Measurements from ENCODE around the gene TPRN. TPM values are rescaled to one million over a fixed set of nuclear protein-coding genes. Genes with fewer than 3 reads are reported as not detected.

The TPRN gene
- total RNA-seq, 1 experiment from 2014 or later, result 24.9 TPM

DNA sequence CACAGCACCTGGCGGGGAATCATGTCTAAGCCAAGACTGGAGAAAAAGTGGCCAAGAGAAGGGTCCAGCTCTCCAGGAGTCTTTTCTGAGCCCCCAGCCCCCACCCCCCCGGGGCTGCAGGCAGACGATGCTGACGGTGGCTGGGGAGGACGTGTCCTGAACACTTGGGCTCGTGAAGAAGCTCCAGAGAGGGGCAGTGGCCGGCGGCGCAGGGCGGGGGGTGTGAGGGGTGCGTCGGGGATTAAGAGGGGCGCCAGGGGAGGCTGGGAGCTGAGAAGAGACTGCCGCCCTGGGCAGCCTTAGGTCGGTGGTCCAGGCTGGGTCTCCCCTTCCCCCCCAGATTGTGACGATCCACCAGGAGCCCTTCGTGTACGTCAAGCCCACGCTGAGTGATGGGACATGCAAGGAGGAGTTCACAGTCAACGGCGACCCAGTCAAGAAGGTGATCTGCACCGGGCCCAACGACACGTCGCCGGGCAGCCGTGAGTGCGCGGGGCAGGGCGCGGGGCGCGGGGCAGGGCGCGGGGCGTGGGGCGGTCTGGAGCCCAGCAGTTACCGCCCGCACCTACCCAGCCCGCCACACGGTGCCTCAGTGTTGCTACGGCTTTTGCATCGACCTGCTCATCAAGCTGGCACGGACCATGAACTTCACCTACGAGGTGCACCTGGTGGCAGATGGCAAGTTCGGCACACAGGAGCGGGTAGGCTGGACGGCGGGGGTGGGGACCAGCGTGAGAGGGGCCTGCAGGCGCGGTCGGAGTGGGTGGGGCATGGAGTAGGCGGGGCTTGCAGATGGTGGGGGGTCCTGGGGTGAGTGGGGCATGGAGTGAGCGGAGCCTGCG, 39.6 kb downstream of the TPRN start:
- Histone ChIP-seq H3K9me3 (ENCODE audit: control insufficient read depth in 1 of 2, insufficient read depth in 1 of 2, low read depth in 1 of 2, low read length in 2 of 2) (no peaks in the 10 kb centered on the region), H3K4me2 (ENCODE audit: low read length) (peak overlapping the region; percentile 98), H3K9ac (ENCODE audit: low read length) (no peak overlapping the region), H4K20me1 (ENCODE audit: insufficient read depth) (no peaks in the 10 kb centered on the region), H3K79me2 (ENCODE audit: insufficient read depth, low read length) (no peaks in the 10 kb centered on the region), H3K36me3 (ENCODE audit: control insufficient read depth in 1 of 2, insufficient read depth in 2 of 2, low read length in 2 of 2) (no peaks in the 10 kb centered on the region), H3K27me3 (ENCODE audit: insufficient read depth, low read length) (no peaks in the 10 kb centered on the region), H3K9me2 (ENCODE audit: insufficient read depth) (no peaks in the 10 kb centered on the region), H3K4me3 (replicated peaks in 1 of 2; ENCODE audit: low read depth in 1 of 2, low read length in 2 of 2) (peak overlapping the region in 1 of 2 experiments; percentile 70; a peak in 3 of 4 replicates), H3K4me1 (ENCODE audit: control insufficient read depth in 1 of 2, insufficient read depth in 2 of 2, low read length in 2 of 2) (peaks cover 7 to 53% of the 10 kb centered on the region in 2 experiments; a peak in 3 of 4 replicates), H3K27ac (ENCODE audit: low read depth, low read length) (no peak overlapping the region), H2AFZ (ENCODE audit: low read depth, low read length, poor library complexity, severe bottlenecking) (no peak overlapping the region)
- intact Hi-C loops (cut with micrococcal nuclease), result no loop called here
- ChIA-PET POLR2A (interaction anchor here (0.6 to 2.5 kb wide), 5 partner anchors 9 to 80 kb away, joined by 3 to 12 read pairs (median 4); partner anchors contain the start of genes LRRC26, SSNA1 and TUBB4B), CTCF (interaction anchor here (1.1 to 1.5 kb wide), 2 partner anchors 10 to 76 kb away, joined by 3 to 7 read pairs; no protein-coding TSS in a partner anchor), RAD21 (ENCODE audit: low non-redundant PET in 1 of 2, low total read pairs in 2 of 2, uncharacterized antibody in 2 of 2, unreplicated experiment in 2 of 2) (interaction anchor here in 1 of 2 experiments (1.0 kb wide), 2 partner anchors 10 to 11 kb away, joined by 3 to 7 read pairs; no protein-coding TSS in a partner anchor)
- BruUV-seq (replicated peaks), result no TSS peak
- TF ChIP-seq, protein P1, sequence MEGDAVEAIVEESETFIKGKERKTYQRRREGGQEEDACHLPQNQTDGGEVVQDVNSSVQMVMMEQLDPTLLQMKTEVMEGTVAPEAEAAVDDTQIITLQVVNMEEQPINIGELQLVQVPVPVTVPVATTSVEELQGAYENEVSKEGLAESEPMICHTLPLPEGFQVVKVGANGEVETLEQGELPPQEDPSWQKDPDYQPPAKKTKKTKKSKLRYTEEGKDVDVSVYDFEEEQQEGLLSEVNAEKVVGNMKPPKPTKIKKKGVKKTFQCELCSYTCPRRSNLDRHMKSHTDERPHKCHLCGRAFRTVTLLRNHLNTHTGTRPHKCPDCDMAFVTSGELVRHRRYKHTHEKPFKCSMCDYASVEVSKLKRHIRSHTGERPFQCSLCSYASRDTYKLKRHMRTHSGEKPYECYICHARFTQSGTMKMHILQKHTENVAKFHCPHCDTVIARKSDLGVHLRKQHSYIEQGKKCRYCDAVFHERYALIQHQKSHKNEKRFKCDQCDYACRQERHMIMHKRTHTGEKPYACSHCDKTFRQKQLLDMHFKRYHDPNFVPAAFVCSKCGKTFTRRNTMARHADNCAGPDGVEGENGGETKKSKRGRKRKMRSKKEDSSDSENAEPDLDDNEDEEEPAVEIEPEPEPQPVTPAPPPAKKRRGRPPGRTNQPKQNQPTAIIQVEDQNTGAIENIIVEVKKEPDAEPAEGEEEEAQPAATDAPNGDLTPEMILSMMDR (IDR thresholded peaks at IDR 0.05 in 2 of 3, conservative IDR thresholded peaks at IDR 0.05 in 1 of 3; ENCODE audit: borderline replicate concordance in 1 of 3, insufficient read depth in 1 of 3, low read depth in 2 of 3, low read length in 2 of 3), result peak in 1 of 3 experiments; percentile 4; a peak in 1 of 6 replicates
- TF ChIP-seq SRF (IDR thresholded peaks at IDR 0.05; ENCODE audit: low read depth) (no peak), RAD21 (IDR thresholded peaks at IDR 0.05; ENCODE audit: low read depth) (no peak)
- ATAC-seq, result peak; percentile 30
- no peak for DNase-seq (ENCODE audit: low read depth, low spot score)

DNA sequence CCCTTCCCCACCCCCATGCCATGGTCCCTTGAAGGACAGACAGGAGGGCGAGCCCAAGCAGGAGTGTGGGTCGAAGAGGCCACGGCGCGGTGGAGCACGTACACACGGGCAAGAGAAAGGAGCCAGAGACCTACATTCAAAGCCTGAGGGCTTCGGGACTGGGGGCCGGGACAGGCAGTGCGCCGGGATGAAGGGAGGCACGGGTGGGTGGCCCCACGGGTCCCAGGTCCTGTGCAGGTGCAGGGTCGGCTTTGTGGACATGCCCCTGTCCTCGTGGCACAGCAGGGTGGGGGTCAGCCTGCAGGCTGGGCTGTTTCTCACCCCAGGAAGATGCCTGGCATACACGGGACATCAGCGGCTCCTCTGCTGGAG, 40.5 kb downstream of the TPRN start:
- Histone ChIP-seq H3K9ac (ENCODE audit: low read length) (no peak overlapping the region), H3K4me3 (replicated peaks in 1 of 2; ENCODE audit: low read depth in 1 of 2, low read length in 2 of 2) (no peak overlapping the region), H3K9me3 (ENCODE audit: control insufficient read depth in 1 of 2, insufficient read depth in 1 of 2, low read depth in 1 of 2, low read length in 2 of 2) (no peaks in the 10 kb centered on the region), H2AFZ (ENCODE audit: low read depth, low read length, poor library complexity, severe bottlenecking) (no peak overlapping the region), H3K79me2 (ENCODE audit: insufficient read depth, low read length) (no peaks in the 10 kb centered on the region), H3K9me2 (ENCODE audit: insufficient read depth) (no peaks in the 10 kb centered on the region), H3K4me2 (ENCODE audit: low read length) (no peak overlapping the region), H3K27ac (ENCODE audit: low read depth, low read length) (no peak overlapping the region), H3K27me3 (ENCODE audit: insufficient read depth, low read length) (no peaks in the 10 kb centered on the region), H3K36me3 (ENCODE audit: control insufficient read depth in 1 of 2, insufficient read depth in 2 of 2, low read length in 2 of 2) (no peaks in the 10 kb centered on the region), H3K4me1 (ENCODE audit: control insufficient read depth in 1 of 2, insufficient read depth in 2 of 2, low read length in 2 of 2) (peaks cover 7 to 53% of the 10 kb centered on the region in 2 experiments; a peak in 3 of 4 replicates), H4K20me1 (ENCODE audit: insufficient read depth) (no peaks in the 10 kb centered on the region)
- ChIA-PET POLR2A (interaction anchor here (0.6 kb wide), 1 partner anchor 41 kb away, joined by 4 read pairs; no protein-coding TSS in a partner anchor), CTCF (no interaction called here), RAD21 (ENCODE audit: low non-redundant PET in 1 of 2, low total read pairs in 2 of 2, uncharacterized antibody in 2 of 2, unreplicated experiment in 2 of 2) (no interaction called here)
- no peak for DNase-seq (ENCODE audit: low read depth, low spot score)
- no TSS peak for BruUV-seq (replicated peaks)
- intact Hi-C loops (cut with micrococcal nuclease), result no loop called here
- no peak for ATAC-seq
- no peak for TF ChIP-seq RAD21 (IDR thresholded peaks at IDR 0.05; ENCODE audit: low read depth)
- TF ChIP-seq, protein P1 (IDR thresholded peaks at IDR 0.05 in 2 of 3, conservative IDR thresholded peaks at IDR 0.05 in 1 of 3; ENCODE audit: borderline replicate concordance in 1 of 3, insufficient read depth in 1 of 3, low read depth in 2 of 3, low read length in 2 of 3), result no peak
- no peak for TF ChIP-seq REST (IDR thresholded peaks at IDR 0.05; ENCODE audit: low read depth)
- TF ChIP-seq TCF7L2 (IDR thresholded peaks at IDR 0.05; ENCODE audit: borderline replicate concordance, extremely low read depth, insufficient read depth, insufficient read length), result no peak
- no peak for TF ChIP-seq ZNF274 (IDR thresholded peaks at IDR 0.05; ENCODE audit: low read depth, low read length)
- no peak for TF ChIP-seq EZH2phosphoT487 (IDR thresholded peaks at IDR 0.05; ENCODE audit: borderline replicate concordance)
- TF ChIP-seq EGR1 (IDR thresholded peaks at IDR 0.05; ENCODE audit: low read depth), result no peak
